Measurements from ENCODE around the gene CX3CL1.

DNA sequence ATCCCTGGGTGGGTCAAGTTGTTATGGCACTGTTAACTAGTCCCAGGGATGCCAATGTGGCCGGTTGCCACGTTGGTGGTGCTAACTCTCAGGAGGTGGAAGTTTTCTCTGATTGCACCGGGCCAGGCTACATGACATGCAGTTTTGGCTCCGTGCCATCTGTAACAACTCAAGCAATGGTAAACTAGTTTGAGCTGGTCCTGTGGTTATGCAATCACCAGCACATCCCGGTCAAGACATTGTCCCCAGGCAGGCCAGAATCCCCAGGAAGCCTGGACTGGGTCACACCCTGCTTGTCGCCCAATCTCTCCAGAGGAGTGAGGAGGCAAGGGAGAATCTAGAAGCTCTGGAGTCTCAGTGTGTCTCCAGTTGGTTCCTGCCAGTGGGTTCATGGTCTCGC is 22.2 kb downstream of the CX3CL1 start:
- TF ChIP-seq CTCF (IDR thresholded peaks at IDR 0.05; ENCODE audit: insufficient read depth, low read depth, low read length) = no peak
- no peak for TF ChIP-seq EZH2 (IDR thresholded peaks at IDR 0.05; ENCODE audit: insufficient read depth, low read length)
